Stimulated activated CD4-positive, alpha-beta T cell treated with anti-CD3 and anti-CD28 coated beads, Interleukin-12 subunit alpha, Interleukin-12 subunit beta, amount 100 ng/mL, for 4 hours (primary cell): ENCODE measurements around the gene MDH1B.
"Not testable (repeated sequence)": the region's sequence is repeated elsewhere in the genome, so short reads cannot be mapped to it uniquely, and the experiment has no call there.

Experiments
- DNase-seq: peaks from one replicate; pipeline ENCODE4 v3.0.0-alpha.2; 2020

The MDH1B gene

GRCh38 chr2:206765242-206766056 lies at the start of gene MDH1B, which contains the start of gene FASTKD2:
Gene MDH1B (minus strand): TSS chr2:206765328. CDS start chr2:206765271, 57 bp downstream.
Gene FASTKD2 (plus strand): TSS chr2:206765606. CDS start chr2:206766694, 1,088 bp downstream.
- DNase-seq: peak; percentile 78

- no peak for DNase-seq
Measured at GRCh38 chr2:206814498-206814897, 49.4 kb upstream of the MDH1B start.

DNA sequence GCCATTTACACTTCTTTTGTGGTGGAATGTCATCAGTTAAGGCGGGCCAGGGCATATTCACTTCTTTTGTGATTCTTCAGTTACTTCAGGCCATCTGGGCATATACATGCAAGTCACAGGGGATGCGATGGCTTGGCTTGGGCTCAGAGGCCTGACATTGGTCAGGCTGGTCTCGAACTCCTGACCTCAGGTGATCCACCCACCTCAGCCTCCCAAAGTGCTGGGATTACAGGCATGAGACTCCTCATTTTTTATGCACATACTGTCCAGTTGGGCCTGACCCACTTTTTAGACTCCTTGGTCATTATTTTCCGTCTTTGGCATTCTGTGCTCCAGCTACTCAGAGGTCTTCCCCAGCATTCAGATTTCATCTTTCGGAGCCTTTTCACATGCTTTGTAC lies 47.3 kb upstream of the MDH1B start:
- not testable (repeated sequence) for DNase-seq

DNA sequence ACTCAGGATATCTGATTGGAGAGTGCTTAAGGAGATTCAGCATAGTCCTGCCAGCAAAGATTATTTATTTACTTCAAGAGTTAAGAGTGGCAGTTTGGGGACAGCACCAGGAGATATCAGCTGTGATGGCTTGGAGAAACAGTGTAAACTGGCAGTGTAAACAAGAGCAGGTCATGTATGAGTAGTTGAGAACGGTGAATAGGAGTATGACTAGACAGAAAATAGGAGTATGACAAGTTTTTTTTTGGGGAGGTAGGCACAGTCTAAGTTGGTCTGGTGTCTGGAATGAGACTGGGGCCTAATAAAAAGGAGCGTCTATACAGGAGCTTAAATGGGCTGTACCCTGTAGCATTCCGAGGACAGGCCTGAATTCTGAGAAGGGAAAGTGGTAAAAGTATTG lies 42.5 kb upstream of the MDH1B start:
- not testable (repeated sequence) for DNase-seq

DNA sequence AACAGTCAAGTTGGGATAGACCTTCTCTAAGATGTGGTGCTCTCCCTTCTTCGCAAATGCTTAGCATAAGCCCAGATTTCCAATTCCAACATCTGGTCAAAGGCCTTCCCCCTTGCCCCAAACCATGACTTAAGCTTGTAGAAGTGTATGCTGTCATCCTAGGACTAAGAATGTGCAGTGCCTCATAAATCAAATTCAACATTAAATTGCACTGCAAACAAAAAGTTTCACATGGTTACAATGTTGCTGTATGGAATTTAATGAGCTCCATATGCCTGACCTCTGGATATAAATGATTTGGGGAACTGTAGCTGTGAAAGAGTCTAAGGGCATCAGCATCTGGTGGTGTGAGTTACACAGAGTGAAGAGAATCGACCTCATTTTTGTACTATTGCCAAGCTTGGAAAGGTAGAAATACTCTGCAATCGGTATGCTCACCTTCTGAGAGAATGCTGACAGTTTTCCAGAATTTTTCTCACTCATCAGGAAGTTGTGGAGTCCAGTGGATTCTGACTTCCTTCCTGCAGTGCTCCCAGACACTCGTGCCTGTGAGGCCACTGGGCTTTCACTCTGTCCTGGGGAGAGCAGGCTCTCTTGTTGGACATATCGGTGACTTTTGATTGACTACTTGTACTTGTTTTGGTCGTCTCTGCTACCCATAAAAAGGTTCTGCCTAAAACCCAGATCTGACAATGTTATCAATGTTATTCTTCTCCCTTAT lies 40.9 kb upstream of the MDH1B start:
- DNase-seq: no peak

DNA sequence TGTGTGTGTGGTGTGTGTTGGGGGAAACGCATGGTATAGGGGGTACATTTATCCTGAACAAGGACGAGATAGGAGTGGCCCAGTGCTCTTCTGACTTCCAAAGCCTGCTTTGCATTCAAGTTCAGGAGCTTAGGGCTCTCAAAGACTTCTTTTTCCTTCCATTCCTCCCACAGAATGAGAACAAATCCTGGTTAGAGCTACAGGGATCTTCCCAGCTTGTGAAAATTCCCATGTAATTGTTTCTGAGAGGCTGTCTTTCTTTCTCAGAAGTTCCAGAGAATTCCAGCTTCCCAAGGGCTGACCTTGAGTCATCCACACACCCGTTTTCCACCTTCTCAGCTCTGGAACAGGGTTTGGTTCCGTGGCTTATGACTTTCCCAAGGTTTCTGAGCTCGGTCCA lies 39.2 kb upstream of the MDH1B start:
- no peak for DNase-seq

- DNase-seq: no peak
Measured at GRCh38 chr2:206802654-206803514, 37.8 kb upstream of the MDH1B start.

- DNase-seq: no peak
Measured at GRCh38 chr2:206801418-206802189, 36.5 kb upstream of the MDH1B start.

DNA sequence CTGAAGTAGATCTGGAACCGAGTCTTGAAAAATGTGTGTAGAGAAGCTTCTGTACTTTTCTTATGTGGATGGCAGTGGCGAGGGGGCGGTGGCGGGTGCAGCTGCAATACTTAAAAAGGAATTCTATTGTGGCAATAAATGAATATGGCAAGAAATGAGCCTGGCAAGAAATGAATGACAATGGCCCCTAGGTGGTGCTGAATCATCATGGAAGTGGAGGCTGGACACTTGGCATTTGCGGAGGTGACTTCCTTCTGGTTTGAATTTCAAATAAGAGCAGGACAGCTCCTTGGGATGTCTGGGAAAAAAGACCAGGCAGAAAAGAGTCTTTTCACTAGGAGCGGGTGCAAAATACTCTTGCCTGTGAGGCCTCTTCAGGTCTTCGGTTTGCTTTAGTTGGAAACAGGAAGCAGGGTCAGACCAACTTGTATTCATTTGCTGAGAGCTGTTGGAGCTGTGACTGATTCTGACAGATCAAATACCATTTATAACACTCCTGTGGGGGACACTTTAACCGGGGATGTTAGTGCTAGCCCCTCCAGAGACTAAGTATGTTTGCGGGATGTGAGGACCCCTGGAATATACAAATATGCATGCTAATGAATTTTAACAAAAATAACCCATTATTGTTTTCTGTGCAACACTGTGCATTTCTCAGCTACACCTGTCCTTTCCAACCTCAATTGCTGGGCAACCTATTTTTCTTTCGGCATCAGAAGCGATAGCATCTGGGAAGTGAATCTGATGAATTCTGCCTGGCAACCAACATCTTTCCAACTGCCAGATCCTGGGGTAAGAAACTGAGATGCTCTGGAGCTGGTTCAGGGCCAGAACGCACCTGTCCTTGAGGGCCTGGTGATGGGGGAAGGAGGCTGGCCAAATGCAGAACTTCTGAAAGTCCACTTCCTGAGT lies 35.6 kb upstream of the MDH1B start:
- DNase-seq: no peak

GRCh38 chr2:206799083-206799482 lies 34.0 kb upstream of the MDH1B start:
- DNase-seq: no peak

- no peak for DNase-seq
Measured at GRCh38 chr2:206798000-206798399, 32.9 kb upstream of the MDH1B start.

DNA sequence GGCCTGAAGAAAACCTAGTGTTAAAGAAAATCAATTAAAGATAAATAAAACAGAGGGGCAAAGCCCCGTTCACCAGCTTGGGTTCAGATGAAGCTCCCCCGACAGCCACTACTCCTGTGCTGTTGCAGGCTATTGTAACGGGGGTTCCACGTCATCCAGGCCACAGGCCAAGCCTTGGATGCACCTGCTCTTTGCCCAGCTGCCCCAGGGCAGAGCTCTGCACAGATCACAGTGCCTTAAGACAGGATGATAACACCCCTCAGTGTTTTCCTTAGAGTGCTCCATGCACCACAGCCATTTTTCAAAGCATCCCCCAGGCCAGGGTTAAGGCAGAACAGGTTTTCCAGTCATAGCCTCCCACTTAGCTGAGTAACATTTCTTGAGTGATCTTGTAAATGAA lies 32.2 kb upstream of the MDH1B start:
- no peak for DNase-seq

GRCh38 chr2:206792645-206793044 lies 27.5 kb upstream of the MDH1B start:
- DNase-seq: no peak

DNA sequence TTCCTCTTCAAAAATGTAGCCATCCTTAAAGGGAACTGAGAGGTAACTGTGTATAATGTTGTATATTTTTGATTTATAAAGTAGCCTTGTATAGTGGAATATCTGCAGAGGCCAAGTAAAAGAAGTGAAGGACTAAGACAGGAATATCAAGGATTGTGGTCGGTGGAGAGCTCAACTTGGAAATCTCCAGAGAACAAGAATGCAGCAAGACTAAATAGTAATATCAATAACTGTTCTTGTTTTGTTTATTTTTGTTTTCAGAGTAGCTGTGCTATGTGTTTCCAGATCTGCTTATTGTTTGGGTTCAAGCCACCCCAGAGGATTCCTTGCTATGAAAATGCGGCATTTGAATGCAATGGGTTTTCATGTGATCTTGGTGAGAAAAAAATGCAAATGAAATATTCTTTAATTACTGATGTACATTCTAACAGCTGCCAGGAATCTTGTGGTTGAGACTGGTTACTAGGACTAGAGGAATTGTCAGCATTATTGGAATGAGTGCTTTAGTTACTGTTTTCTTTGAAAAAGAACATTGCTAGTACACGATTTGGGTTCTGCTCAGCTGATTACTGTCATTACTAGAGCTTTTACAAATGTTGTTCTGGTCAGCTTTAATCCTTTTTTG lies 25.3 kb upstream of the MDH1B start:
- DNase-seq: no peak

- no peak for DNase-seq
Measured at GRCh38 chr2:206784559-206785353, 19.6 kb upstream of the MDH1B start.

DNA sequence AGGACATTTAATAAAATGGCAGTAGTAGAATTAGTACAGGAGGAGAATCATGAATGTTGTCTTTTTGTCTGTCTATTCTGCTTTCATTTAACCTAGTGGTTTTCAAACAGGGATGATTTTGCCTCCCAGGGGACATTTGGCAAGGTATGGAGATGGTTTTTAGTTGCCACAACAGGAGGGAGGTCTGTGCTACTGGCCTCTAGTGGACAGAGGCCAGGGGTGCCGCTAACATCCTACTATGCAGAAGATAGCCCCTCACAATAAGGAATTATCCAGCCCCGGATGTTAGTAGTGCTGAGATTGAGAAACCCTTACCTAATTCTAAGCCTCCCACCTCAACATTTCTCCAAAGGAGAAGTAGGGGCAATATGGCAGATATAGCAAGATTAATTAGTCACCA lies 18.6 kb upstream of the MDH1B start:
- DNase-seq: no peak

DNA sequence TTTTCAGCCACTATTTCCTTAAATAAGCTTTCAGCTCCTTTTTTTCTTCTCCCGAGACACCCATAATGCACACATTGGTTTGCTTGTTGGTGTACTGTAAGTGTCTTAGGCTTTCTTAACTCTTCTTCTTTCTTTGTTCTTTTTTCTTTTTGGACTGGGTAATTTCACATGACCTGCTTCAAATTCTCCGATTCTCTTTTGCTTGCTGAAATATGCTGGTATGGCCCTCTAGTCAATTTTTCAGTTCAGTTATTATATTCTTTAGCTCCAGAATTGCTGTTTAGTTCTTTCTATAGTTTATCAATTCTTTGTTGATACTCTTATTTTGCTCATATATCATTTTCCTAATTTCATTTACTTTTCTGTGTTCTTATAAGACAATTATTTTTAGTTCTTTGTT lies 15.5 kb upstream of the MDH1B start:
- no peak for DNase-seq

GRCh38 chr2:206776432-206776831 lies 11.3 kb upstream of the MDH1B start:
- no peak for DNase-seq

- no peak for DNase-seq
Measured at GRCh38 chr2:206774871-206775270, 9.7 kb upstream of the MDH1B start.
